HG02852 (cell line): ENCODE data around the gene TNFRSF25.
"Not testable (repeated sequence)": the region's sequence is repeated elsewhere in the genome, so short reads cannot be mapped to it uniquely, and the experiment has no call there.

Experiments used
- ATAC-seq: cut with Tn5 transposase; IDR thresholded peaks from one replicate; pipeline ENCODE4 v1.9.1; 2021; ENCODE audit warnings: mild to moderate bottlenecking, moderate library complexity; ENCODE audit not compliant: unreplicated experiment

The TNFRSF25 gene

GRCh38 chr1:6502000-6502891, 36.3 kb upstream of the TNFRSF25 start:
- ATAC-seq = no peak

GRCh38 chr1:6501279-6501813, 35.4 kb upstream of the TNFRSF25 start:
- no peak for ATAC-seq

- no peak for ATAC-seq
Observed at GRCh38 chr1:6500544-6501278, 34.7 kb upstream of the TNFRSF25 start.

GRCh38 chr1:6499296-6499695, 33.3 kb upstream of the TNFRSF25 start:
- no peak for ATAC-seq

- no peak for ATAC-seq
Observed at GRCh38 chr1:6498576-6499111, 32.7 kb upstream of the TNFRSF25 start.

GRCh38 chr1:6497867-6498575, 32.0 kb upstream of the TNFRSF25 start:
- ATAC-seq = no peak

- ATAC-seq = no peak
Observed at GRCh38 chr1:6497215-6497866, 31.4 kb upstream of the TNFRSF25 start.

GRCh38 chr1:6496890-6497214, 30.9 kb upstream of the TNFRSF25 start:
- ATAC-seq = no peak

GRCh38 chr1:6496365-6496721, 30.4 kb upstream of the TNFRSF25 start:
- ATAC-seq = no peak

- no peak for ATAC-seq
Observed at GRCh38 chr1:6495540-6496364, 29.8 kb upstream of the TNFRSF25 start.

GRCh38 chr1:6495041-6495441, 29.1 kb upstream of the TNFRSF25 start:
- no peak for ATAC-seq

- ATAC-seq = no peak
Observed at GRCh38 chr1:6494627-6495026, 28.7 kb upstream of the TNFRSF25 start.

- not testable (repeated sequence) for ATAC-seq
Observed at GRCh38 chr1:6493834-6494223, 27.9 kb upstream of the TNFRSF25 start.

- ATAC-seq = no peak
Observed at GRCh38 chr1:6491966-6492365, 26.0 kb upstream of the TNFRSF25 start.

- no peak for ATAC-seq
Observed at GRCh38 chr1:6491480-6491962, 25.5 kb upstream of the TNFRSF25 start, which contains the start of gene PLEKHG5. Gene PLEKHG5, minus strand, starts transcription at chr1:6491667. Its CDS starts 14,096 bp downstream, at chr1:6477571.

- no peak for ATAC-seq
Observed at GRCh38 chr1:6491081-6491449, 25.1 kb upstream of the TNFRSF25 start.

GRCh38 chr1:6490181-6491080, 24.5 kb upstream of the TNFRSF25 start:
- ATAC-seq = no peak

- ATAC-seq = peak; percentile 70
Observed at GRCh38 chr1:6489799-6490180, 23.8 kb upstream of the TNFRSF25 start.

- no peak for ATAC-seq
Observed at GRCh38 chr1:6489383-6489765, 23.4 kb upstream of the TNFRSF25 start.
